HCT116 (cell line): ENCODE results near the gene FANK1. TPM values are rescaled to one million over a fixed set of nuclear protein-coding genes. Genes with fewer than 3 reads are reported as not detected.

Experiments used
- ATAC-seq: fragments of 200-7000 bp; cut with Tn5 transposase; 2 replicates; pipeline ENCODE4 v1.9.1; 2020; ENCODE audit warnings: mild to moderate bottlenecking, moderate library complexity
- BruUV-seq: library from RNA; stranded (reverse); fragments of 400-500 nt; replicated peaks from 2 replicates; lab custom pipeline; 2021; lab: Mats Ljungman, UMichigan
- CTCF ChIA-PET: fragments of 300-600 bp; sonication (Branson Sonifier 250); formaldehyde crosslinking; loops from one replicate; lab custom pipeline; 2021; ENCODE audit warnings: antibody characterized with exemption; lab: Charles Lee
- POLR2A ChIA-PET: fragments of 300-600, 350-600 bp; sonication (Branson Sonifier 250); formaldehyde crosslinking; loops from one replicate; lab custom pipeline; 2021; ENCODE audit warnings: antibody characterized with exemption; lab: Charles Lee
- RAD21 ChIA-PET, 2 experiments: fragments of 300-600 bp; sonication (Branson Sonifier 250); formaldehyde crosslinking; loops; one replicate each; lab custom pipeline; 2023; ENCODE audit warnings: low total read pairs in 2 of 2; ENCODE audit not compliant: uncharacterized antibody in 2 of 2, unreplicated experiment in 2 of 2, low non-redundant PET in 1 of 2; lab: Charles Lee
- DNase-seq: peaks from one replicate; pipeline ENCODE4 v3.0.0-alpha.2; 2010; ENCODE audit warnings: low read depth, low spot score
- H2AFZ ChIP-seq: fragments of 200-600 bp; shearing (Covaris generic), sonication (generic); 2 replicates; pipeline ENCODE4 v1.6.1; 2017; ENCODE audit warnings: low read depth, mixed run types, mixed read lengths, antibody characterized with exemption, low read length; ENCODE audit not compliant: poor library complexity, severe bottlenecking
- H3K27ac ChIP-seq: 2 replicates; pipeline ENCODE4 v1.5.1; 2012; ENCODE audit warnings: low read depth, low read length
- H3K27me3 ChIP-seq: fragments of 200-600 bp; sonication (generic); 2 replicates; pipeline ENCODE4 v1.6.1; 2016; ENCODE audit warnings: mixed run types, low read length, mixed read lengths; ENCODE audit not compliant: insufficient read depth
- H3K36me3 ChIP-seq, 2 experiments: fragments of 200-500 bp in 1 of 2; fragments of 200-600 bp in 1 of 2; sonication (Bioruptor generic) in 1 of 2; sonication (generic) in 1 of 2; 2 replicates each; pipeline versions ENCODE4 v1.5.1 to v1.6.1; 2014 to 2016; ENCODE audit warnings: low read length in 2 of 2, inconsistent platforms in 1 of 2, mixed read lengths in 1 of 2, mixed run types in 1 of 2; ENCODE audit not compliant: insufficient read depth in 2 of 2, control insufficient read depth in 1 of 2
- H3K4me1 ChIP-seq, 2 experiments: fragments of 200-600 bp in 1 of 2; sonication (generic) in 1 of 2; 2 replicates each; pipeline versions ENCODE4 v1.5.1 to v1.6.1; 2012 to 2017; ENCODE audit warnings: low read length in 2 of 2, inconsistent platforms in 1 of 2, mild to moderate bottlenecking in 1 of 2, mixed read lengths in 1 of 2, mixed run types in 1 of 2, moderate library complexity in 1 of 2; ENCODE audit not compliant: insufficient read depth in 2 of 2, control insufficient read depth in 1 of 2
- H3K4me2 ChIP-seq: fragments of 200-600 bp; sonication (generic); 2 replicates; pipeline ENCODE4 v1.6.1; 2017; ENCODE audit warnings: mixed run types, low read length, mixed read lengths
- H3K4me3 ChIP-seq, 2 experiments: fragments of 200-600 bp in 1 of 2; sonication (generic) in 1 of 2; replicated peaks in 1 of 2; 2 replicates each; pipeline ENCODE4 v1.5.1; 2011 to 2016; ENCODE audit warnings: low read length in 2 of 2, control low read depth in 1 of 2, low read depth in 1 of 2, mild to moderate bottlenecking in 1 of 2, mixed read lengths in 1 of 2, mixed run types in 1 of 2
- H3K79me2 ChIP-seq: fragments of 200-600 bp; sonication (generic); 2 replicates; pipeline ENCODE4 v1.6.1; 2017; ENCODE audit warnings: mild to moderate bottlenecking, mixed run types, low read length, moderate library complexity, mixed read lengths; ENCODE audit not compliant: insufficient read depth
- H3K9ac ChIP-seq: fragments of 200-600 bp; sonication (generic); 2 replicates; pipeline ENCODE4 v1.6.1; 2016; ENCODE audit warnings: low read length, mixed read lengths
- H3K9me2 ChIP-seq: fragments of 200-600 bp; sonication (generic), shearing (Covaris generic); 2 replicates; pipeline ENCODE4 v1.6.1; 2017; ENCODE audit warnings: mixed run types, mild to moderate bottlenecking, moderate library complexity; ENCODE audit not compliant: insufficient read depth
- H3K9me3 ChIP-seq, 2 experiments: fragments of 200-500 bp in 1 of 2; fragments of 200-600 bp in 1 of 2; sonication (Bioruptor generic) in 1 of 2; sonication (generic) in 1 of 2; 2 replicates each; pipeline ENCODE4 v1.6.1; 2014 to 2017; ENCODE audit warnings: low read length in 2 of 2, mixed read lengths in 2 of 2, inconsistent platforms in 1 of 2, low read depth in 1 of 2, mild to moderate bottlenecking in 1 of 2, mixed run types in 1 of 2, moderate library complexity in 1 of 2; ENCODE audit not compliant: control insufficient read depth in 1 of 2, insufficient read depth in 1 of 2
- H4K20me1 ChIP-seq: fragments of 200-600 bp; sonication (generic), shearing (Covaris generic); 2 replicates; pipeline ENCODE4 v1.6.1; 2017; ENCODE audit warnings: mixed run types, mild to moderate bottlenecking, moderate library complexity; ENCODE audit not compliant: insufficient read depth
- CTCF ChIP-seq, 3 experiments: fragments of 200-600 bp in 1 of 3; sonication (generic) in 1 of 3; IDR thresholded peaks in 2 of 3; conservative IDR thresholded peaks in 1 of 3; 2 replicates each; pipeline ENCODE4 v1.5.1; 2012 to 2017; ENCODE audit warnings: low read depth in 2 of 3, low read length in 2 of 3, antibody characterized with exemption in 1 of 3, borderline replicate concordance in 1 of 3, control low read depth in 1 of 3, mild to moderate bottlenecking in 1 of 3, mixed read lengths in 1 of 3, mixed run types in 1 of 3, moderate library complexity in 1 of 3; ENCODE audit not compliant: insufficient read depth in 1 of 3
- EGR1 ChIP-seq: IDR thresholded peaks from 2 replicates; pipeline ENCODE4 v1.6.1; 2012; ENCODE audit warnings: low read depth
- EZH2 ChIP-seq: fragments of 200-600 bp; sonication (generic); IDR thresholded peaks from 2 replicates; pipeline ENCODE4 v1.6.1; 2017; ENCODE audit warnings: antibody characterized with exemption, mixed run types
- EZH2phosphoT487 ChIP-seq: fragments of 200-600 bp; IDR thresholded peaks from 2 replicates; pipeline ENCODE4 v1.6.1; 2018; ENCODE audit warnings: antibody characterized with exemption, borderline replicate concordance
- FOSL1 ChIP-seq: IDR thresholded peaks from 2 replicates; pipeline ENCODE4 v1.6.1; 2012; ENCODE audit warnings: low read depth
- JUND ChIP-seq: IDR thresholded peaks from 2 replicates; pipeline ENCODE4 v1.6.1; 2012
- POLR2A ChIP-seq: IDR thresholded peaks from 2 replicates; pipeline ENCODE4 v1.7.0; 2011; ENCODE audit warnings: borderline replicate concordance; ENCODE audit not compliant: insufficient read depth, insufficient read length; ENCODE audit errors: extremely low read depth
- POLR2AphosphoS5 ChIP-seq: IDR thresholded peaks from 2 replicates; pipeline ENCODE4 v1.6.1; 2011; ENCODE audit warnings: mild to moderate bottlenecking, low read depth, low read length, moderate library complexity
- RAD21 ChIP-seq: IDR thresholded peaks from 2 replicates; pipeline ENCODE4 v1.6.1; 2012; ENCODE audit warnings: low read depth, mild to moderate bottlenecking
- REST ChIP-seq: IDR thresholded peaks from 2 replicates; pipeline ENCODE4 v1.6.1; 2012; ENCODE audit warnings: low read depth
- SP1 ChIP-seq: IDR thresholded peaks from 2 replicates; pipeline ENCODE4 v1.6.1; 2012; ENCODE audit warnings: low read depth
- SRF ChIP-seq: IDR thresholded peaks from 2 replicates; pipeline ENCODE4 v1.6.1; 2012; ENCODE audit warnings: low read depth
- TCF7L2 ChIP-seq: IDR thresholded peaks from 2 replicates; pipeline ENCODE4 v1.7.0; 2011; ENCODE audit warnings: borderline replicate concordance, inconsistent platforms; ENCODE audit not compliant: insufficient read depth, insufficient read length; ENCODE audit errors: extremely low read depth
- YY1 ChIP-seq: IDR thresholded peaks from 2 replicates; pipeline ENCODE4 v1.6.1; 2011; ENCODE audit warnings: low read length, low read depth, moderate library complexity, mild to moderate bottlenecking; ENCODE audit not compliant: insufficient replicate concordance; ENCODE audit errors: extremely low read depth
- ZBTB33 ChIP-seq: IDR thresholded peaks from 2 replicates; pipeline ENCODE4 v1.6.1; 2011; ENCODE audit warnings: mild to moderate bottlenecking, low read length, moderate library complexity; ENCODE audit not compliant: insufficient replicate concordance; ENCODE audit errors: extremely low read depth
- ZFX ChIP-seq: fragments of 450-650 bp; IDR thresholded peaks from 2 replicates; pipeline ENCODE4 v1.6.1; 2017
- ZNF274 ChIP-seq: fragments of 200-500 bp; sonication (Bioruptor generic); IDR thresholded peaks from 2 replicates; pipeline ENCODE4 v1.6.1; 2014; ENCODE audit warnings: mild to moderate bottlenecking, low read depth, low read length, inconsistent platforms
- intact Hi-C: fragments of 100-400 bp; cut with micrococcal nuclease; formaldehyde crosslinking; loops from 2 replicates; pipeline ENCODE4 v1.10.0; 2022
- total RNA-seq: library from RNA; stranded (reverse); gene quantifications from one replicate; pipeline ENCODE4 v1.2.1, GENCODE V29; 2021; ENCODE audit not compliant: unreplicated experiment

Gene FANK1
- total RNA-seq, 1 experiment from 2014 or later, result 5.4 TPM

GRCh38 chr10:125857185-125857760, 39.1 kb upstream of the FANK1 start:
- TF ChIP-seq TCF7L2 (no peak), REST (no peak), EGR1 (no peak), RAD21 (no peak), CTCF (IDR thresholded peaks at IDR 0.05 in 2 of 3, conservative IDR thresholded peaks at IDR 0.05 in 1 of 3; ENCODE audit: borderline replicate concordance in 1 of 3, insufficient read depth in 1 of 3, low read depth in 2 of 3, low read length in 2 of 3) (no peak), ZFX (no peak), JUND (no peak), POLR2A (no peak), SP1 (no peak), ZNF274 (no peak), EZH2phosphoT487 (no peak), EZH2 (no peak), ZBTB33 (no peak), POLR2AphosphoS5 (no peak), YY1 (no peak), FOSL1 (no peak), SRF (no peak)
- POLR2A ChIA-PET, result no interaction called here
- no peak overlapping the region for H3K4me2 ChIP-seq
- H3K27ac ChIP-seq, result no peak overlapping the region
- ATAC-seq, result no peak
- peaks cover 12 to 13% of the 10 kb centered on the region in 2 experiments; a peak in 3 of 4 replicates for H3K36me3 ChIP-seq
- H3K9ac ChIP-seq, result no peak overlapping the region
- H2AFZ ChIP-seq, result no peak overlapping the region
- H3K4me1 ChIP-seq, result no peaks in the 10 kb centered on the region
- RAD21 ChIA-PET, result no interaction called here
- no peaks in the 10 kb centered on the region for H4K20me1 ChIP-seq
- CTCF ChIA-PET, result interaction anchor here (1.7 kb wide), 1 partner anchor 11 kb away, joined by 7 read pairs; no protein-coding TSS in a partner anchor
- no peaks in the 10 kb centered on the region for H3K27me3 ChIP-seq
- no peak overlapping the region for H3K4me3 ChIP-seq
- intact Hi-C loops, result no loop called here
- no peak for DNase-seq
- H3K9me3 ChIP-seq, result no peaks in the 10 kb centered on the region
- no peaks in the 10 kb centered on the region for H3K79me2 ChIP-seq
- no TSS peak for BruUV-seq
- no peaks in the 10 kb centered on the region for H3K9me2 ChIP-seq
